ENCODE data around the gene THY1.

- TF ChIP-seq CTCF (conservative IDR thresholded peaks at IDR 0.05; ENCODE audit: low read length) = no peak
- TF ChIP-seq EZH2phosphoT487 (IDR thresholded peaks at IDR 0.05; ENCODE audit: borderline replicate concordance, low read depth, low read length) = no peak
Measured at GRCh38 chr11:119445850-119446249, 22.9 kb upstream of the THY1 start.

Measured in OCI-LY7 (cell line).